Measurements from ENCODE around the gene SPNS2. TPM values are rescaled to one million over a fixed set of nuclear protein-coding genes. Genes with fewer than 3 reads are reported as not detected.

The SPNS2 gene
- polyA plus RNA-seq, 1 donor from 2014 or later, result 39.7 TPM

DNA sequence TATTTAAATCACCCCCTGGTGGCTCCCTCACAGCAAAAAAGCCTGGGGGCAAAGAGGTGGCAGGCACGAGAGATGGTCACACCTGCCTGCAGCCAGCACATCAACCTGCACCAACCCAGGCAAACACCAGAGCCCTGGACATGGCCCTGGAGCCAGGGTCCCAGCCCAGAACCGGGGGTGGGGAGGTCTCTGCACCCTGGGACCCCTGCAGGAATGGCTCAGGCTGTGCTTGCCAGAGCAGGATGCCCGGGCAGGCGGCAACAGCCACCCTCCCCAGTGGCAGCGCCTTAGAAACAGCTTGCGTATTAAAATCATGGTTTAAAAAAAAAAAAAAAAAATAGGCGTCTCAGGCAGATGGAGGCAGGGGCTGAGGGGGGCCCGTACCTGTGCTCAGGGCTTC, 40.3 kb downstream of the SPNS2 start:
- no peak overlapping the region for H3K4me2 ChIP-seq (ENCODE audit: low read length)
- H3K27me3 ChIP-seq (ENCODE audit: insufficient read depth, low read depth, low read length), result no peaks in the 10 kb centered on the region
- H3K9ac ChIP-seq (ENCODE audit: low read length), result no peak overlapping the region
- no peaks in the 10 kb centered on the region for H3F3A ChIP-seq (ENCODE audit: insufficient read depth, low read length, poor library complexity, severe bottlenecking)
- H3K36me3 ChIP-seq (ENCODE audit: insufficient read depth, low read length), result no peaks in the 10 kb centered on the region
- H4K20me1 ChIP-seq (ENCODE audit: insufficient read depth), result no peaks in the 10 kb centered on the region
- TF ChIP-seq, protein P1, sequence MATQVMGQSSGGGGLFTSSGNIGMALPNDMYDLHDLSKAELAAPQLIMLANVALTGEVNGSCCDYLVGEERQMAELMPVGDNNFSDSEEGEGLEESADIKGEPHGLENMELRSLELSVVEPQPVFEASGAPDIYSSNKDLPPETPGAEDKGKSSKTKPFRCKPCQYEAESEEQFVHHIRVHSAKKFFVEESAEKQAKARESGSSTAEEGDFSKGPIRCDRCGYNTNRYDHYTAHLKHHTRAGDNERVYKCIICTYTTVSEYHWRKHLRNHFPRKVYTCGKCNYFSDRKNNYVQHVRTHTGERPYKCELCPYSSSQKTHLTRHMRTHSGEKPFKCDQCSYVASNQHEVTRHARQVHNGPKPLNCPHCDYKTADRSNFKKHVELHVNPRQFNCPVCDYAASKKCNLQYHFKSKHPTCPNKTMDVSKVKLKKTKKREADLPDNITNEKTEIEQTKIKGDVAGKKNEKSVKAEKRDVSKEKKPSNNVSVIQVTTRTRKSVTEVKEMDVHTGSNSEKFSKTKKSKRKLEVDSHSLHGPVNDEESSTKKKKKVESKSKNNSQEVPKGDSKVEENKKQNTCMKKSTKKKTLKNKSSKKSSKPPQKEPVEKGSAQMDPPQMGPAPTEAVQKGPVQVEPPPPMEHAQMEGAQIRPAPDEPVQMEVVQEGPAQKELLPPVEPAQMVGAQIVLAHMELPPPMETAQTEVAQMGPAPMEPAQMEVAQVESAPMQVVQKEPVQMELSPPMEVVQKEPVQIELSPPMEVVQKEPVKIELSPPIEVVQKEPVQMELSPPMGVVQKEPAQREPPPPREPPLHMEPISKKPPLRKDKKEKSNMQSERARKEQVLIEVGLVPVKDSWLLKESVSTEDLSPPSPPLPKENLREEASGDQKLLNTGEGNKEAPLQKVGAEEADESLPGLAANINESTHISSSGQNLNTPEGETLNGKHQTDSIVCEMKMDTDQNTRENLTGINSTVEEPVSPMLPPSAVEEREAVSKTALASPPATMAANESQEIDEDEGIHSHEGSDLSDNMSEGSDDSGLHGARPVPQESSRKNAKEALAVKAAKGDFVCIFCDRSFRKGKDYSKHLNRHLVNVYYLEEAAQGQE (IDR thresholded peaks at IDR 0.05; ENCODE audit: borderline replicate concordance), result no peak
- TF ChIP-seq EP300 (conservative IDR thresholded peaks at IDR 0.05; ENCODE audit: poor library complexity, severe bottlenecking) (no peak), EZH2 (IDR thresholded peaks at IDR 0.05; ENCODE audit: borderline replicate concordance, insufficient read depth, low read length, poor library complexity, severe bottlenecking) (no peak), TAF1 (IDR thresholded peaks at IDR 0.05; ENCODE audit: low read depth) (no peak), MXI1 (conservative IDR thresholded peaks at IDR 0.05; ENCODE audit: poor library complexity, severe bottlenecking) (no peak)
- TF ChIP-seq, protein P2, sequence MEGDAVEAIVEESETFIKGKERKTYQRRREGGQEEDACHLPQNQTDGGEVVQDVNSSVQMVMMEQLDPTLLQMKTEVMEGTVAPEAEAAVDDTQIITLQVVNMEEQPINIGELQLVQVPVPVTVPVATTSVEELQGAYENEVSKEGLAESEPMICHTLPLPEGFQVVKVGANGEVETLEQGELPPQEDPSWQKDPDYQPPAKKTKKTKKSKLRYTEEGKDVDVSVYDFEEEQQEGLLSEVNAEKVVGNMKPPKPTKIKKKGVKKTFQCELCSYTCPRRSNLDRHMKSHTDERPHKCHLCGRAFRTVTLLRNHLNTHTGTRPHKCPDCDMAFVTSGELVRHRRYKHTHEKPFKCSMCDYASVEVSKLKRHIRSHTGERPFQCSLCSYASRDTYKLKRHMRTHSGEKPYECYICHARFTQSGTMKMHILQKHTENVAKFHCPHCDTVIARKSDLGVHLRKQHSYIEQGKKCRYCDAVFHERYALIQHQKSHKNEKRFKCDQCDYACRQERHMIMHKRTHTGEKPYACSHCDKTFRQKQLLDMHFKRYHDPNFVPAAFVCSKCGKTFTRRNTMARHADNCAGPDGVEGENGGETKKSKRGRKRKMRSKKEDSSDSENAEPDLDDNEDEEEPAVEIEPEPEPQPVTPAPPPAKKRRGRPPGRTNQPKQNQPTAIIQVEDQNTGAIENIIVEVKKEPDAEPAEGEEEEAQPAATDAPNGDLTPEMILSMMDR (IDR thresholded peaks at IDR 0.05; ENCODE audit: poor library complexity, severe bottlenecking), result no peak
- no peaks in the 10 kb centered on the region for H3K9me2 ChIP-seq (ENCODE audit: insufficient read depth, low read length)
- no peaks in the 10 kb centered on the region for H3K79me2 ChIP-seq (replicated peaks; ENCODE audit: insufficient read depth, low read length)
- no peak overlapping the region for H3K27ac ChIP-seq (ENCODE audit: low read length)
- H3K4me3 ChIP-seq (ENCODE audit: low read length), result no peak overlapping the region
- H2AFZ ChIP-seq (ENCODE audit: low read depth, low read length), result no peak overlapping the region
- H3K9me3 ChIP-seq (ENCODE audit: low read length), result no peaks in the 10 kb centered on the region

DNA sequence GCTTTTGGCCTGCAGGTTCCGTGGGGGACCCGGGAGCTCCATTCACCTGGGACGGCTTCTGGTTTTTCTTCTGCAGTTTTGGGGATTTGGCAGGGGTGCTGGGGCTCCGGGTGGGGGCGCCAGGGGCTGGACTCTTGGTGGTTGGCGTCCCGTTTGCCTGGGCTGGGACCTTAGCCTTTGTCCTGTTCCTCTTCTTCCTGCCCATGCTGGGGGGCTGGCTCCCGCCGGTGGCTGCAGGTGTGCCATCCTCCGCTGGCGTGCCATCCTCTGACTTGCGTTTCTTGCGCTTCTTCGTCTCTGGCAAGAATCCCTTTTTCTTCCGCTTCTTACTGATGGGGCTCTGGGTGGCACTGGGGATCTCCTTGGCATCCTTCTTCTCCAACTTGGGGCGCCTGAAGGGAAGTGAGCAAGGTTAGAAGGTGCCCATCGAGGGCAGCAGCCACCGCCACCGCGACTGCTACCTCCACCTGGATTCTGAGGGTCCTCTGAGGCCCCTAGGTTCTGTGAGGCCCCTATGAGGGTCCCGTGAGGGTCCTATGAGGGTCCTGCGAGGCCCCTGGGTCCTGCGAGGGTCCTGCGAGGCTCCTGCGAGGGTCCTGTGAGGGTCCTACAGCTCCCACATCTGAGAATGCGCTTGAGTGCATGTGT, 41.0 kb downstream of the SPNS2 start:
- Histone ChIP-seq H3K9ac (ENCODE audit: low read length) (no peak overlapping the region), H3K4me3 (ENCODE audit: low read length) (no peak overlapping the region), H3K9me3 (ENCODE audit: low read length) (no peaks in the 10 kb centered on the region), H3K9me2 (ENCODE audit: insufficient read depth, low read length) (no peaks in the 10 kb centered on the region), H3K27me3 (ENCODE audit: insufficient read depth, low read depth, low read length) (no peaks in the 10 kb centered on the region), H3K36me3 (ENCODE audit: insufficient read depth, low read length) (no peaks in the 10 kb centered on the region), H2AFZ (ENCODE audit: low read depth, low read length) (no peak overlapping the region), H4K20me1 (ENCODE audit: insufficient read depth) (no peaks in the 10 kb centered on the region), H3F3A (ENCODE audit: insufficient read depth, low read length, poor library complexity, severe bottlenecking) (no peaks in the 10 kb centered on the region), H3K79me2 (replicated peaks; ENCODE audit: insufficient read depth, low read length) (no peaks in the 10 kb centered on the region), H3K4me2 (ENCODE audit: low read length) (no peak overlapping the region), H3K27ac (ENCODE audit: low read length) (no peak overlapping the region)
- TF ChIP-seq, protein P2 (IDR thresholded peaks at IDR 0.05; ENCODE audit: poor library complexity, severe bottlenecking), result no peak
- TF ChIP-seq POLR2AphosphoS5 (IDR thresholded peaks at IDR 0.05) (no peak), MXI1 (conservative IDR thresholded peaks at IDR 0.05; ENCODE audit: poor library complexity, severe bottlenecking) (no peak), TAF1 (IDR thresholded peaks at IDR 0.05; ENCODE audit: low read depth) (no peak), EP300 (conservative IDR thresholded peaks at IDR 0.05; ENCODE audit: poor library complexity, severe bottlenecking) (no peak), SMC3 (conservative IDR thresholded peaks at IDR 0.05; ENCODE audit: poor library complexity) (no peak), RAD21 (conservative IDR thresholded peaks at IDR 0.05) (no peak), EZH2 (IDR thresholded peaks at IDR 0.05; ENCODE audit: borderline replicate concordance, insufficient read depth, low read length, poor library complexity, severe bottlenecking) (no peak)
- TF ChIP-seq, protein P1 (IDR thresholded peaks at IDR 0.05; ENCODE audit: borderline replicate concordance), result no peak
